H9 (cell line): ENCODE results near the gene TMEM175. TPM values are rescaled to one million over a fixed set of nuclear protein-coding genes. Genes with fewer than 3 reads are reported as not detected.
A peak's percentile ranks its signal among the peaks of the same experiment; 100 is the strongest.
"Not testable (repeated sequence)": the region's sequence is repeated elsewhere in the genome, so short reads cannot be mapped to it uniquely, and the experiment has no call there.

Experiments used
- DNase-seq: peaks from one replicate; pipeline ENCODE4 v3.0.0-alpha.2; 2017
- H2AFZ ChIP-seq: one replicate; pipeline ENCODE4 v1.6.1; 2013; ENCODE audit warnings: mild to moderate bottlenecking, low read length, control low read depth, moderate library complexity
- H2AK5ac ChIP-seq: 2 replicates; pipeline ENCODE4 v1.6.1; 2013; ENCODE audit warnings: low read length, control low read depth, mixed read lengths; ENCODE audit not compliant: insufficient read length
- H2BK120ac ChIP-seq: one replicate; pipeline ENCODE4 v1.6.1; 2013; ENCODE audit warnings: low read depth, mild to moderate bottlenecking, low read length, control low read depth, inconsistent platforms; ENCODE audit not compliant: poor library complexity, severe bottlenecking
- H2BK12ac ChIP-seq: 2 replicates; pipeline ENCODE4 v1.6.1; 2013; ENCODE audit warnings: low read length, control low read depth, mixed read lengths, low read depth; ENCODE audit not compliant: insufficient read length
- H2BK15ac ChIP-seq: 2 replicates; pipeline ENCODE4 v1.6.1; 2013; ENCODE audit warnings: low read depth, low read length, control low read depth
- H2BK20ac ChIP-seq: one replicate; pipeline ENCODE4 v1.6.1; 2013; ENCODE audit warnings: low read depth, mild to moderate bottlenecking, low read length, control low read depth, inconsistent platforms; ENCODE audit not compliant: poor library complexity, severe bottlenecking
- H2BK5ac ChIP-seq: 2 replicates; pipeline ENCODE4 v1.6.1; 2013; ENCODE audit warnings: low read length, control low read depth, mixed read lengths; ENCODE audit not compliant: insufficient read length
- H3K14ac ChIP-seq: 2 replicates; pipeline ENCODE4 v1.6.1; 2013; ENCODE audit warnings: low read length, control low read depth; ENCODE audit not compliant: insufficient read depth
- H3K18ac ChIP-seq: 2 replicates; pipeline ENCODE4 v1.6.1; 2013; ENCODE audit warnings: low read depth, mild to moderate bottlenecking, mixed read lengths, low read length, control low read depth; ENCODE audit not compliant: insufficient read length
- H3K23ac ChIP-seq: 2 replicates; pipeline ENCODE4 v1.6.1; 2013; ENCODE audit warnings: low read length, control low read depth, mixed read lengths, low read depth; ENCODE audit not compliant: insufficient read length
- H3K23me2 ChIP-seq: 2 replicates; pipeline ENCODE4 v1.6.1; 2013; ENCODE audit warnings: low read depth, mild to moderate bottlenecking, mixed read lengths, low read length, control low read depth; ENCODE audit not compliant: insufficient read length, poor library complexity, severe bottlenecking
- H3K27ac ChIP-seq: 2 replicates; pipeline ENCODE4 v1.5.1; 2013; ENCODE audit warnings: low read length, control low read depth, mixed read lengths, low read depth; ENCODE audit not compliant: insufficient read length
- H3K27me3 ChIP-seq: 2 replicates; pipeline ENCODE4 v1.6.1; 2013; ENCODE audit warnings: low read length, control low read depth, inconsistent platforms; ENCODE audit not compliant: insufficient read depth
- H3K4ac ChIP-seq: 2 replicates; pipeline ENCODE4 v1.6.1; 2013; ENCODE audit warnings: low read depth, mild to moderate bottlenecking, control low read depth, inconsistent platforms, low read length, moderate library complexity
- H3K4me1 ChIP-seq: 2 replicates; pipeline ENCODE4 v1.6.1; 2013; ENCODE audit warnings: low read length, control low read depth, inconsistent platforms; ENCODE audit not compliant: insufficient read depth
- H3K4me2 ChIP-seq: 2 replicates; pipeline ENCODE4 v1.6.1; 2013; ENCODE audit warnings: low read length, control low read depth, mixed read lengths; ENCODE audit not compliant: insufficient read length, insufficient read depth
- H3K56ac ChIP-seq: 2 replicates; pipeline ENCODE4 v1.6.1; 2013; ENCODE audit warnings: low read depth, mild to moderate bottlenecking, mixed read lengths, low read length, control low read depth; ENCODE audit not compliant: insufficient read length
- H3K79me1 ChIP-seq: 2 replicates; pipeline ENCODE4 v1.6.1; 2013; ENCODE audit warnings: low read depth, mild to moderate bottlenecking, moderate library complexity, low read length, control low read depth, inconsistent platforms; ENCODE audit not compliant: insufficient read depth, poor library complexity, severe bottlenecking
- H3K79me2 ChIP-seq: 2 replicates; pipeline ENCODE4 v1.6.1; 2013; ENCODE audit warnings: low read length, control low read depth, inconsistent platforms; ENCODE audit not compliant: insufficient read depth
- H3K9ac ChIP-seq: 2 replicates; pipeline ENCODE4 v1.6.1; 2013; ENCODE audit warnings: low read length, control low read depth, mixed read lengths; ENCODE audit not compliant: insufficient read length; ENCODE audit errors: extremely low read depth
- H3K9me3 ChIP-seq: one replicate; pipeline ENCODE4 v1.6.1; 2013; ENCODE audit warnings: low read depth, low read length, inconsistent platforms; ENCODE audit not compliant: control insufficient read depth
- H3T11ph ChIP-seq: one replicate; pipeline ENCODE4 v1.6.1; 2013; ENCODE audit warnings: mild to moderate bottlenecking, low read length, control low read depth, inconsistent platforms
- H4K20me1 ChIP-seq: one replicate; pipeline ENCODE4 v1.6.1; 2013; ENCODE audit not compliant: control insufficient read depth, insufficient read length, insufficient read depth
- H4K5ac ChIP-seq: 2 replicates; pipeline ENCODE4 v1.6.1; 2013; ENCODE audit warnings: low read depth, mild to moderate bottlenecking, mixed read lengths, low read length, control low read depth; ENCODE audit not compliant: insufficient read length
- H4K8ac ChIP-seq: replicated peaks from 2 replicates; pipeline ENCODE4 v1.6.1; 2013; ENCODE audit warnings: low read length, control low read depth, mixed read lengths, low read depth; ENCODE audit not compliant: insufficient read length
- H4K91ac ChIP-seq: 2 replicates; pipeline ENCODE4 v1.6.1; 2013; ENCODE audit warnings: low read depth, mild to moderate bottlenecking, moderate library complexity, mixed read lengths, low read length, control low read depth; ENCODE audit not compliant: insufficient read length
- H3K27ac Mint-ChIP-seq, 3 experiments: 2 replicates in 2 of 3; 3 replicates in 1 of 3; pipeline ENCODE4 v1.8.0; 2020 to 2021; ENCODE audit warnings: mixed read lengths in 3 of 3, mild to moderate bottlenecking in 1 of 3, moderate library complexity in 1 of 3
- H3K27me3 Mint-ChIP-seq: 2 replicates; pipeline ENCODE4 v1.8.0; 2021; ENCODE audit warnings: low read depth, mild to moderate bottlenecking, moderate library complexity, mixed read lengths
- H3K36me3 Mint-ChIP-seq, 3 experiments: 2 replicates in 2 of 3; 3 replicates in 1 of 3; pipeline ENCODE4 v1.8.0; 2020 to 2021; ENCODE audit warnings: low read depth in 3 of 3, mixed read lengths in 3 of 3; ENCODE audit not compliant: insufficient read depth in 1 of 3
- H3K4me1 Mint-ChIP-seq, 2 experiments: 2 replicates each; pipeline ENCODE4 v1.8.0; 2020; ENCODE audit warnings: mixed read lengths in 2 of 2
- H3K4me3 Mint-ChIP-seq, 2 experiments: 2 replicates in 1 of 2; 3 replicates in 1 of 2; pipeline ENCODE4 v1.8.0; 2020 to 2021; ENCODE audit warnings: mild to moderate bottlenecking in 2 of 2, mixed read lengths in 2 of 2, moderate library complexity in 1 of 2
- H3K9me3 Mint-ChIP-seq, 2 experiments: 2 replicates in 1 of 2; 3 replicates in 1 of 2; pipeline ENCODE4 v1.8.0; 2020; ENCODE audit warnings: mild to moderate bottlenecking in 2 of 2, mixed read lengths in 2 of 2, moderate library complexity in 1 of 2
- WGBS: extraction: QIAGEN DNeasy Blood & Tissue Kit; methylation state at CpG from one replicate; pipeline ENCODE4 v1.1.7; 2013; ENCODE audit warnings: missing lambda C conversion rate, low lambda C conversion rate, mixed read lengths; ENCODE audit not compliant: insufficient read length; ENCODE audit errors: extremely low coverage; 5-methylcytosine and 5-hydroxymethylcytosine counted together
- total RNA-seq: library from RNA; stranded (reverse); gene quantifications from 2 replicates; pipeline ENCODE4 v1.2.1, GENCODE V29; 2021
- TF ChIP-seq, protein P1 (sequence below): fragments of 200-600 bp; sonication (generic); conservative IDR thresholded peaks from 3 replicates; pipeline ENCODE4 v1.8.0; 2021; ENCODE audit warnings: antibody characterized with exemption, mild to moderate bottlenecking

The TMEM175 gene
- total RNA-seq, 1 experiment from 2014 or later: 6.4 TPM

DNA sequence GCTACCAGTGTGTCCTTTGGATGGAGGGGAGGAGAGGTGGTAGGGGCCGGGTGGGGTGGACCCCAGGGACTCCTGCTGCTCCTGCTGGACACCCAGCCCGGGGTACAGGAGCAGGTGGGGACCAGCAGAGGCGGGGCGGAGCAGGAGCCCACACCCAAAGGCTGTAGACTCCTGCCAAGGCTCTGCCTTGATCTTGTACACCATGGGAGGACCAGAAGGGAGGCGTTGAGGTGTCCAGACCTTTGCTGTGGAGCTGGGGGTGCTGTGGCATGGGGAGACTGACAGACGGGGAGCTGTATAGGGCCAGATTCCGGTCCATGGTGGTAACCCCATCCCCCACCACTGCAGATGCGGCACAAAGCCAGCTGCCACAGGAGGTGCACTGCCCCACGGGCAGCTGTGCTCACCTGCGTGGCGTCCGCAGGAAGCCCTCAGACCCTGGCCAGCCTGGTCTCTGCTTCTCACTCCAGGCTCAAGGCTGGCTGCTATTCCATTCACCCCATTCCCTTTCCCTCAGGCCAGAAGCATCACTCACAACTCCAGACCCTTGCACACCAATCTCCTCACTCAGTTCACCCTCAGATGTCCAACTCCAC is 65.9 kb downstream of the TMEM175 start:
- Histone ChIP-seq H3K9me3 (no peaks in the 10 kb centered on the region), H3K23me2 (peaks cover 11% of the 10 kb centered on the region), H2BK20ac (no peak overlapping the region), H2AK5ac (no peak overlapping the region), H3K14ac (no peak overlapping the region), H4K91ac (no peak overlapping the region), H4K8ac (no peak overlapping the region), H3T11ph (no peak overlapping the region), H4K20me1 (no peaks in the 10 kb centered on the region), H3K23ac (no peak overlapping the region), H3K79me2 (no peaks in the 10 kb centered on the region), H2BK120ac (no peak overlapping the region), H3K9ac (no peak overlapping the region), H3K79me1 (no peaks in the 10 kb centered on the region), H3K4ac (no peak overlapping the region), H3K27me3 (peaks cover 33% of the 10 kb centered on the region; the same call in 1 of the 2 replicates), H2BK12ac (no peak overlapping the region), H4K5ac (no peak overlapping the region), H3K18ac (no peak overlapping the region), H3K4me1 (no peaks in the 10 kb centered on the region), H2BK5ac (no peak overlapping the region), H3K4me2 (no peak overlapping the region), H3K56ac (no peak overlapping the region), H2BK15ac (no peak overlapping the region), H3K27ac (no peak overlapping the region), H2AFZ (no peak overlapping the region)
- Mint-ChIP-seq H3K27me3 (peaks cover 68% of the 10 kb centered on the region), H3K4me1 (peaks cover 2 to 4% of the 10 kb centered on the region in 2 experiments; a peak in 2 of 4 replicates), H3K4me3 (peak overlapping the region; percentile 21 to 36; a peak in 2 of 5 replicates), H3K36me3 (no peaks in the 10 kb centered on the region), H3K27ac (no peak overlapping the region), H3K9me3 (peaks cover 0 to 2% of the 10 kb centered on the region in 2 experiments; a peak in 1 of 5 replicates)
- no CpG with 5 or more reads among the region's 12 CpGs for WGBS
- DNase-seq: no peak
- TF ChIP-seq, protein P1, sequence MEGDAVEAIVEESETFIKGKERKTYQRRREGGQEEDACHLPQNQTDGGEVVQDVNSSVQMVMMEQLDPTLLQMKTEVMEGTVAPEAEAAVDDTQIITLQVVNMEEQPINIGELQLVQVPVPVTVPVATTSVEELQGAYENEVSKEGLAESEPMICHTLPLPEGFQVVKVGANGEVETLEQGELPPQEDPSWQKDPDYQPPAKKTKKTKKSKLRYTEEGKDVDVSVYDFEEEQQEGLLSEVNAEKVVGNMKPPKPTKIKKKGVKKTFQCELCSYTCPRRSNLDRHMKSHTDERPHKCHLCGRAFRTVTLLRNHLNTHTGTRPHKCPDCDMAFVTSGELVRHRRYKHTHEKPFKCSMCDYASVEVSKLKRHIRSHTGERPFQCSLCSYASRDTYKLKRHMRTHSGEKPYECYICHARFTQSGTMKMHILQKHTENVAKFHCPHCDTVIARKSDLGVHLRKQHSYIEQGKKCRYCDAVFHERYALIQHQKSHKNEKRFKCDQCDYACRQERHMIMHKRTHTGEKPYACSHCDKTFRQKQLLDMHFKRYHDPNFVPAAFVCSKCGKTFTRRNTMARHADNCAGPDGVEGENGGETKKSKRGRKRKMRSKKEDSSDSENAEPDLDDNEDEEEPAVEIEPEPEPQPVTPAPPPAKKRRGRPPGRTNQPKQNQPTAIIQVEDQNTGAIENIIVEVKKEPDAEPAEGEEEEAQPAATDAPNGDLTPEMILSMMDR: no peak

DNA sequence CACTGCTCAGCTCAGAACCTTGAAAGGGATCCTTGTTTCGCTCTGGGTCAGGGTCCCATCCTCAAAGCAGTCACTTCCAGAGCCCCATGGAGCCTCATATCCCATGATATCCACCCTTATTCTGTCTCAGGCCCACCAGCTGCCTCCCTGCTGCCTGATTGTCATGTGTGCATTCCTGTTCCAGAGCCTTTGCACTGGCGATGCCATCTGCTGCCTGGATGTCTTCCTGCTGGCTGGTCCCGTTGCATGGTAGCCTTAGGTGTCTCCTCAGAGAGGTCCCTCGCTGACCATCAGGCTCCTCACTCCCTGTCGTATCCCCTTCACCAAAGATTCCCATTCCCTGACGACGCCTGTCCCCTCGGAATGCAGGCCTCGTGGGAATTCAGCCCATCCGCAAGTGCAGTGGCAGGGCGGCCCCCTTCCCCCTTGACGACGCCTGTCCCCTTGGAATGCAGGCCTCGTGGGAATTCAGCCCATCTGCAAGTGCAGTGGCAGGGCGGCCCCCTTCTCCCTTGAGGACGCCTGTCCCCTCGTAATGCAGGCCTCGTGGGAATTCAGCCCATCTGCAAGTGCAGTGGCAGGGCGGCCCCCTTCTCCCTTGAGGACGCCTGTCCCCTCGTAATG is 67.1 kb downstream of the TMEM175 start:
- H3K36me3 Mint-ChIP-seq: not testable (repeated sequence)
- H3K4me3 Mint-ChIP-seq: peak overlapping the region in 1 of 2 experiments; percentile 13; a peak in 1 of 5 replicates

More for the DNA sequence above, 67.1 kb downstream of the TMEM175 start:
- H3K79me1 ChIP-seq, H3K9me3 ChIP-seq, H3K4me1 ChIP-seq, H3K9me3 Mint-ChIP-seq, H3K79me2 ChIP-seq, H3K23ac ChIP-seq, H4K20me1 ChIP-seq, H2AK5ac ChIP-seq, DNase-seq, H4K91ac ChIP-seq, H3K14ac ChIP-seq, H4K8ac ChIP-seq, H3K9ac ChIP-seq, H2BK5ac ChIP-seq, H3K27ac ChIP-seq, H2BK15ac ChIP-seq, H2BK12ac ChIP-seq, H3K56ac ChIP-seq, H2BK120ac ChIP-seq, H3K18ac ChIP-seq, H2BK20ac ChIP-seq, H3K4me2 ChIP-seq, H4K5ac ChIP-seq, H2AFZ ChIP-seq, H3T11ph ChIP-seq, H3K27ac Mint-ChIP-seq, H3K4ac ChIP-seq, H3K4me1 Mint-ChIP-seq: not testable (repeated sequence)
- Histone ChIP-seq H3K23me2 (peaks cover 11% of the 10 kb centered on the region), H3K27me3 (peaks cover 41% of the 10 kb centered on the region; the same call in 1 of the 2 replicates)
- no CpG with 5 or more reads among the region's 21 CpGs for WGBS
- H3K27me3 Mint-ChIP-seq: peaks cover 80% of the 10 kb centered on the region
